Right lobe of liver (tissue), 4 donors: ENCODE data around the gene GMDS.

Experiments
- CTCF ChIP-seq, 4 donors: fragments of 200-600 bp in 3 of 4; fragments of 450-650 bp in 1 of 4; IDR thresholded peaks; one replicate each; pipeline versions ENCODE4 v1.5.1 to v1.8.0; 2016 to 2022; ENCODE audit warnings: antibody characterized with exemption in 4 of 4, mild to moderate bottlenecking in 2 of 4
- POLR2A ChIP-seq: fragments of 450-650 bp; IDR thresholded peaks from one replicate; pipeline ENCODE4 v1.6.1; 2017; ENCODE audit warnings: antibody characterized with exemption, mild to moderate bottlenecking
- donor health status: DM: no; HTN: no; CAD: no.
- donor health status: DM: no; HTN: no; CAD: no.
- donor health status: DM: no; HTN: yes; CAD: no.

DNA sequence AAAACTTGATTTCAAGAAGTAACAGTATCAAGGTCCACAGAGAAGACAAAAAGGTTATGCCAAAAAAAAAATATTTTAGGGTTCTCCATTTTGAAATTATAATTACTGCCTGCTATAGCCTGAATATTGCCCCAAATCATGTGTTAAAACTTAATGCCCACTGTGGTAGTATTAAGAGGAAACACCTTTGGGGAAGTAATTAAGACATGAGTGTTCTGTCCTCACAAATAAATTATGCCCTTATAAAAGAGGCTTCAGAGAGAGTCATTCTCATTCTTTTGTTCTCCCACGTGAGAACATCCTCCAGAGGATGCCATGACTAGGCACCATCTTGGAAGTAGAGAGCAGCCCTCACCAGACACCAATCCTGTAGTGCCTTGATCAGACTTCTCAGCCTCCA lies 66.2 kb downstream of the GMDS start:
- no peak for TF ChIP-seq CTCF (IDR thresholded peaks at IDR 0.05)
- no peak for TF ChIP-seq POLR2A
